HCT116 (cell line): ENCODE data around the gene DIAPH3. TPM values are rescaled to one million over a fixed set of nuclear protein-coding genes. Genes with fewer than 3 reads are reported as not detected.

Experiments
- ATAC-seq: fragments of 200-7000 bp; cut with Tn5 transposase; 2 replicates; pipeline ENCODE4 v1.9.1; 2020; ENCODE audit warnings: mild to moderate bottlenecking, moderate library complexity
- BruUV-seq: library from RNA; stranded (reverse); fragments of 400-500 nt; replicated peaks from 2 replicates; lab custom pipeline; 2021; lab: Mats Ljungman, UMichigan
- CTCF ChIA-PET: fragments of 300-600 bp; sonication (Branson Sonifier 250); formaldehyde crosslinking; loops from one replicate; lab custom pipeline; 2021; ENCODE audit warnings: antibody characterized with exemption; lab: Charles Lee
- POLR2A ChIA-PET: fragments of 300-600, 350-600 bp; sonication (Branson Sonifier 250); formaldehyde crosslinking; loops from one replicate; lab custom pipeline; 2021; ENCODE audit warnings: antibody characterized with exemption; lab: Charles Lee
- RAD21 ChIA-PET, 2 experiments: fragments of 300-600 bp; sonication (Branson Sonifier 250); formaldehyde crosslinking; loops; one replicate each; lab custom pipeline; 2023; ENCODE audit warnings: low total read pairs in 2 of 2; ENCODE audit not compliant: uncharacterized antibody in 2 of 2, unreplicated experiment in 2 of 2, low non-redundant PET in 1 of 2; lab: Charles Lee
- DNase-seq: peaks from one replicate; pipeline ENCODE4 v3.0.0-alpha.2; 2010; ENCODE audit warnings: low read depth, low spot score
- H2AFZ ChIP-seq: fragments of 200-600 bp; shearing (Covaris generic), sonication (generic); 2 replicates; pipeline ENCODE4 v1.6.1; 2017; ENCODE audit warnings: low read depth, mixed run types, mixed read lengths, antibody characterized with exemption, low read length; ENCODE audit not compliant: poor library complexity, severe bottlenecking
- H3K27ac ChIP-seq: 2 replicates; pipeline ENCODE4 v1.5.1; 2012; ENCODE audit warnings: low read depth, low read length
- H3K27me3 ChIP-seq: fragments of 200-600 bp; sonication (generic); 2 replicates; pipeline ENCODE4 v1.6.1; 2016; ENCODE audit warnings: mixed run types, low read length, mixed read lengths; ENCODE audit not compliant: insufficient read depth
- H3K36me3 ChIP-seq, 2 experiments: fragments of 200-500 bp in 1 of 2; fragments of 200-600 bp in 1 of 2; sonication (Bioruptor generic) in 1 of 2; sonication (generic) in 1 of 2; 2 replicates each; pipeline versions ENCODE4 v1.5.1 to v1.6.1; 2014 to 2016; ENCODE audit warnings: low read length in 2 of 2, inconsistent platforms in 1 of 2, mixed read lengths in 1 of 2, mixed run types in 1 of 2; ENCODE audit not compliant: insufficient read depth in 2 of 2, control insufficient read depth in 1 of 2
- H3K4me1 ChIP-seq, 2 experiments: fragments of 200-600 bp in 1 of 2; sonication (generic) in 1 of 2; 2 replicates each; pipeline versions ENCODE4 v1.5.1 to v1.6.1; 2012 to 2017; ENCODE audit warnings: low read length in 2 of 2, inconsistent platforms in 1 of 2, mild to moderate bottlenecking in 1 of 2, mixed read lengths in 1 of 2, mixed run types in 1 of 2, moderate library complexity in 1 of 2; ENCODE audit not compliant: insufficient read depth in 2 of 2, control insufficient read depth in 1 of 2
- H3K4me2 ChIP-seq: fragments of 200-600 bp; sonication (generic); 2 replicates; pipeline ENCODE4 v1.6.1; 2017; ENCODE audit warnings: mixed run types, low read length, mixed read lengths
- H3K4me3 ChIP-seq, 2 experiments: fragments of 200-600 bp in 1 of 2; sonication (generic) in 1 of 2; replicated peaks in 1 of 2; 2 replicates each; pipeline ENCODE4 v1.5.1; 2011 to 2016; ENCODE audit warnings: low read length in 2 of 2, control low read depth in 1 of 2, low read depth in 1 of 2, mild to moderate bottlenecking in 1 of 2, mixed read lengths in 1 of 2, mixed run types in 1 of 2
- H3K79me2 ChIP-seq: fragments of 200-600 bp; sonication (generic); 2 replicates; pipeline ENCODE4 v1.6.1; 2017; ENCODE audit warnings: mild to moderate bottlenecking, mixed run types, low read length, moderate library complexity, mixed read lengths; ENCODE audit not compliant: insufficient read depth
- H3K9ac ChIP-seq: fragments of 200-600 bp; sonication (generic); 2 replicates; pipeline ENCODE4 v1.6.1; 2016; ENCODE audit warnings: low read length, mixed read lengths
- H3K9me2 ChIP-seq: fragments of 200-600 bp; sonication (generic), shearing (Covaris generic); 2 replicates; pipeline ENCODE4 v1.6.1; 2017; ENCODE audit warnings: mixed run types, mild to moderate bottlenecking, moderate library complexity; ENCODE audit not compliant: insufficient read depth
- H3K9me3 ChIP-seq, 2 experiments: fragments of 200-500 bp in 1 of 2; fragments of 200-600 bp in 1 of 2; sonication (Bioruptor generic) in 1 of 2; sonication (generic) in 1 of 2; 2 replicates each; pipeline ENCODE4 v1.6.1; 2014 to 2017; ENCODE audit warnings: low read length in 2 of 2, mixed read lengths in 2 of 2, inconsistent platforms in 1 of 2, low read depth in 1 of 2, mild to moderate bottlenecking in 1 of 2, mixed run types in 1 of 2, moderate library complexity in 1 of 2; ENCODE audit not compliant: control insufficient read depth in 1 of 2, insufficient read depth in 1 of 2
- H4K20me1 ChIP-seq: fragments of 200-600 bp; sonication (generic), shearing (Covaris generic); 2 replicates; pipeline ENCODE4 v1.6.1; 2017; ENCODE audit warnings: mixed run types, mild to moderate bottlenecking, moderate library complexity; ENCODE audit not compliant: insufficient read depth
- ATF3 ChIP-seq: IDR thresholded peaks from 2 replicates; pipeline ENCODE4 v1.6.1; 2012
- CBX3 ChIP-seq: IDR thresholded peaks from 2 replicates; pipeline ENCODE4 v1.6.1; 2012; ENCODE audit warnings: low read depth
- CEBPB ChIP-seq: IDR thresholded peaks from 2 replicates; pipeline ENCODE4 v1.6.1; 2012; ENCODE audit warnings: low read depth
- EGR1 ChIP-seq: IDR thresholded peaks from 2 replicates; pipeline ENCODE4 v1.6.1; 2012; ENCODE audit warnings: low read depth
- ELF1 ChIP-seq: IDR thresholded peaks from 2 replicates; pipeline ENCODE4 v1.6.1; 2012; ENCODE audit warnings: low read depth, borderline replicate concordance
- EZH2 ChIP-seq: fragments of 200-600 bp; sonication (generic); IDR thresholded peaks from 2 replicates; pipeline ENCODE4 v1.6.1; 2017; ENCODE audit warnings: antibody characterized with exemption, mixed run types
- EZH2phosphoT487 ChIP-seq: fragments of 200-600 bp; IDR thresholded peaks from 2 replicates; pipeline ENCODE4 v1.6.1; 2018; ENCODE audit warnings: antibody characterized with exemption, borderline replicate concordance
- FOSL1 ChIP-seq: IDR thresholded peaks from 2 replicates; pipeline ENCODE4 v1.6.1; 2012; ENCODE audit warnings: low read depth
- JUND ChIP-seq: IDR thresholded peaks from 2 replicates; pipeline ENCODE4 v1.6.1; 2012
- POLR2A ChIP-seq: IDR thresholded peaks from 2 replicates; pipeline ENCODE4 v1.7.0; 2011; ENCODE audit warnings: borderline replicate concordance; ENCODE audit not compliant: insufficient read depth, insufficient read length; ENCODE audit errors: extremely low read depth
- RAD21 ChIP-seq: IDR thresholded peaks from 2 replicates; pipeline ENCODE4 v1.6.1; 2012; ENCODE audit warnings: low read depth, mild to moderate bottlenecking
- REST ChIP-seq: IDR thresholded peaks from 2 replicates; pipeline ENCODE4 v1.6.1; 2012; ENCODE audit warnings: low read depth
- SIN3A ChIP-seq: IDR thresholded peaks from 2 replicates; pipeline ENCODE4 v1.6.1; 2012; ENCODE audit warnings: low read depth
- SP1 ChIP-seq: IDR thresholded peaks from 2 replicates; pipeline ENCODE4 v1.6.1; 2012; ENCODE audit warnings: low read depth
- TCF7L2 ChIP-seq: IDR thresholded peaks from 2 replicates; pipeline ENCODE4 v1.7.0; 2011; ENCODE audit warnings: borderline replicate concordance, inconsistent platforms; ENCODE audit not compliant: insufficient read depth, insufficient read length; ENCODE audit errors: extremely low read depth
- ZBTB33 ChIP-seq: IDR thresholded peaks from 2 replicates; pipeline ENCODE4 v1.6.1; 2011; ENCODE audit warnings: mild to moderate bottlenecking, low read length, moderate library complexity; ENCODE audit not compliant: insufficient replicate concordance; ENCODE audit errors: extremely low read depth
- ZFX ChIP-seq: fragments of 450-650 bp; IDR thresholded peaks from 2 replicates; pipeline ENCODE4 v1.6.1; 2017
- intact Hi-C: fragments of 100-400 bp; cut with micrococcal nuclease; formaldehyde crosslinking; loops from 2 replicates; pipeline ENCODE4 v1.10.0; 2022
- total RNA-seq: library from RNA; stranded (reverse); gene quantifications from one replicate; pipeline ENCODE4 v1.2.1, GENCODE V29; 2021; ENCODE audit not compliant: unreplicated experiment
- TF ChIP-seq, protein P1 (sequence below): IDR thresholded peaks from 2 replicates; pipeline ENCODE4 v1.6.1; 2012

Gene DIAPH3
- total RNA-seq, 1 experiment from 2014 or later: 22.8 TPM

GRCh38 chr13:59890054-59890453, 273.7 kb downstream of the DIAPH3 start:
- CTCF ChIA-PET: no interaction called here
- Histone ChIP-seq H3K4me2 (no peak overlapping the region), H3K27me3 (no peaks in the 10 kb centered on the region), H4K20me1 (no peaks in the 10 kb centered on the region), H3K9ac (no peak overlapping the region), H3K4me1 (no peaks in the 10 kb centered on the region), H2AFZ (no peak overlapping the region), H3K9me3 (no peaks in the 10 kb centered on the region), H3K4me3 (no peak overlapping the region), H3K79me2 (no peaks in the 10 kb centered on the region), H3K27ac (no peak overlapping the region), H3K9me2 (no peaks in the 10 kb centered on the region), H3K36me3 (no peaks in the 10 kb centered on the region)
- TF ChIP-seq SP1 (no peak), RAD21 (no peak), FOSL1 (no peak), EZH2 (no peak), CEBPB (no peak), ELF1 (no peak)
- ATAC-seq (no peak), DNase-seq (no peak)
- no TSS peak for BruUV-seq
- intact Hi-C loops: no loop called here
- RAD21 ChIA-PET: no interaction called here
- POLR2A ChIA-PET: no interaction called here

DNA sequence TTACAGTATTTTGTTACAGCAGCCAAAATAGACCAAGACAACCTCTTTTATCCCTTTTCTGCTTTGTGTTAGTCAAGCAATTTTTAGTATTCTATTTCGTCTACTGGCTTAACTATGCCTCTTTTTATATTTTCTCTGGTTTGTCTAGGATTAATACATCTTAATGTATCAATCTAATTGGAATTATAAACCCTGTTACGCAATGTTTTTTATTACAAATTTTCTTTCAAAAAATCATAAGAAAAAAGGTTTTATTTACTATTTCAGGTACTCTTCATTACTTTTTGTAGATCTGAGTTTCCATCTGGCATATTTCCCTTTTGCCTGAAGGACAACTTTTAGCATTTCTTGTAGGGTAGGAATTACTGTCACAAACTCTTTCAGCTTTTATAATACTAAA, 275.3 kb downstream of the DIAPH3 start:
- no peaks in the 10 kb centered on the region for H3K27me3 ChIP-seq
- no peaks in the 10 kb centered on the region for H3K36me3 ChIP-seq
- no peak overlapping the region for H3K9ac ChIP-seq
- H3K4me1 ChIP-seq: no peaks in the 10 kb centered on the region
- CTCF ChIA-PET: no interaction called here
- intact Hi-C loops: no loop called here
- H3K4me2 ChIP-seq: no peak overlapping the region
- DNase-seq (no peak), ATAC-seq (no peak)
- no peak overlapping the region for H3K4me3 ChIP-seq
- H3K9me3 ChIP-seq: no peaks in the 10 kb centered on the region
- RAD21 ChIA-PET: no interaction called here
- H3K79me2 ChIP-seq: no peaks in the 10 kb centered on the region
- POLR2A ChIA-PET: no interaction called here
- H4K20me1 ChIP-seq: no peaks in the 10 kb centered on the region
- H2AFZ ChIP-seq: no peak overlapping the region
- no peaks in the 10 kb centered on the region for H3K9me2 ChIP-seq
- no peak overlapping the region for H3K27ac ChIP-seq
- BruUV-seq: no TSS peak
- TF ChIP-seq JUND (no peak), REST (no peak), EGR1 (no peak), SIN3A (no peak), ZBTB33 (no peak), EZH2 (no peak), FOSL1 (no peak), SP1 (no peak), CBX3 (no peak), ZFX (no peak), EZH2phosphoT487 (no peak), ELF1 (no peak), ATF3 (no peak), POLR2A (no peak), TCF7L2 (no peak)
- TF ChIP-seq, protein P1, sequence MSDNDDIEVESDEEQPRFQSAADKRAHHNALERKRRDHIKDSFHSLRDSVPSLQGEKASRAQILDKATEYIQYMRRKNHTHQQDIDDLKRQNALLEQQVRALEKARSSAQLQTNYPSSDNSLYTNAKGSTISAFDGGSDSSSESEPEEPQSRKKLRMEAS: no peak
